SK-N-SH (cell line): ENCODE data around the gene ONECUT1. TPM values are rescaled to one million over a fixed set of nuclear protein-coding genes. Genes with fewer than 3 reads are reported as not detected.

Experiments
- CTCF ChIA-PET: fragments of 300-600, 350-600 bp; formaldehyde crosslinking; extraction: SDS; loops from one replicate; lab custom pipeline; 2021; lab: Yijun Ruan, JAX
- POLR2A ChIA-PET: fragments of 350-600 bp; sonication (Branson Sonifier 250); formaldehyde crosslinking; extraction: SDS; loops from one replicate; lab custom pipeline; 2020; ENCODE audit warnings: antibody characterized with exemption, inconsistent platforms; lab: Yijun Ruan, JAX
- DNase-seq: peaks from one replicate; pipeline ENCODE4 v3.0.0; 2012
- H2AFZ ChIP-seq: fragments of 200-600 bp; sonication (generic); 2 replicates; pipeline ENCODE4 v1.8.1; 2016; ENCODE audit warnings: antibody characterized with exemption, mild to moderate bottlenecking, low read depth
- H3F3A ChIP-seq: fragments of 200-600 bp; sonication (generic); replicated peaks from 2 replicates; pipeline ENCODE3; 2016; ENCODE audit warnings: antibody characterized with exemption, mild to moderate bottlenecking; ENCODE audit not compliant: insufficient read depth
- H3K27ac ChIP-seq, 2 experiments: fragments of 200-500 bp in 1 of 2; fragments of 200-600 bp in 1 of 2; sonication (Bioruptor generic) in 1 of 2; sonication (generic), shearing (Covaris generic) in 1 of 2; 2 replicates each; pipeline versions ENCODE4 v1.5.1 to v1.6.1; 2014 to 2016; ENCODE audit warnings: low read depth in 2 of 2, inconsistent platforms in 1 of 2, low read length in 1 of 2, mild to moderate bottlenecking in 1 of 2, mixed read lengths in 1 of 2
- H3K27me3 ChIP-seq: fragments of 200-600 bp; sonication (generic), shearing (Covaris generic); 2 replicates; pipeline ENCODE4 v1.6.1; 2016; ENCODE audit warnings: mixed run types; ENCODE audit not compliant: insufficient read depth
- H3K36me3 ChIP-seq, 2 experiments: fragments of 200-500 bp in 1 of 2; fragments of 200-600 bp in 1 of 2; sonication (Bioruptor generic) in 1 of 2; sonication (generic) in 1 of 2; replicated peaks in 1 of 2; 2 replicates each; pipeline versions ENCODE3 to v1.5.1; 2014 to 2016; ENCODE audit warnings: low read length in 1 of 2, mild to moderate bottlenecking in 1 of 2; ENCODE audit not compliant: insufficient read depth in 2 of 2, control insufficient read depth in 1 of 2
- H3K4me1 ChIP-seq, 2 experiments: fragments of 200-500 bp in 1 of 2; fragments of 200-600 bp in 1 of 2; sonication (Bioruptor generic) in 1 of 2; sonication (generic), shearing (Covaris generic) in 1 of 2; 2 replicates each; pipeline versions ENCODE4 v1.5.1 to v1.6.1; 2014 to 2016; ENCODE audit warnings: low read depth in 1 of 2, low read length in 1 of 2, mixed run types in 1 of 2; ENCODE audit not compliant: insufficient read depth in 2 of 2, control insufficient read depth in 1 of 2
- H3K4me2 ChIP-seq: fragments of 200-600 bp; sonication (generic), shearing (Covaris generic); 2 replicates; pipeline ENCODE4 v1.6.1; 2017; ENCODE audit warnings: mixed run types
- H3K4me3 ChIP-seq, 2 experiments: fragments of 200-500 bp in 1 of 2; fragments of 200-600 bp in 1 of 2; sonication (Bioruptor generic) in 1 of 2; sonication (generic), shearing (Covaris generic) in 1 of 2; 2 replicates each; pipeline versions ENCODE4 v1.5.1 to v1.8.1; 2014 to 2016; ENCODE audit warnings: low read depth in 2 of 2, inconsistent platforms in 1 of 2, low read length in 1 of 2, mild to moderate bottlenecking in 1 of 2, mixed read lengths in 1 of 2, moderate library complexity in 1 of 2
- H3K79me2 ChIP-seq: fragments of 200-600 bp; sonication (generic); 2 replicates; pipeline ENCODE4 v1.8.1; 2017; ENCODE audit warnings: mild to moderate bottlenecking; ENCODE audit not compliant: insufficient read depth
- H3K9ac ChIP-seq: fragments of 200-600 bp; sonication (generic); 2 replicates; pipeline ENCODE4 v1.6.1; 2017; ENCODE audit warnings: mixed run types
- H3K9me2 ChIP-seq: fragments of 200-600 bp; sonication (generic); 2 replicates; pipeline ENCODE4 v1.6.1; 2017; ENCODE audit warnings: mixed run types
- H3K9me3 ChIP-seq: fragments of 200-600 bp; sonication (generic); 2 replicates; pipeline ENCODE4 v1.6.1; 2017; ENCODE audit warnings: mixed run types, mild to moderate bottlenecking, moderate library complexity
- H4K20me1 ChIP-seq: fragments of 200-600 bp; sonication (generic); 2 replicates; pipeline ENCODE4 v1.6.1; 2017; ENCODE audit warnings: mild to moderate bottlenecking, mixed run types; ENCODE audit not compliant: insufficient read depth
- CTCF ChIP-seq: fragments of 200-600 bp; sonication (generic); IDR thresholded peaks from 2 replicates; pipeline ENCODE4 v1.6.1; 2017; ENCODE audit warnings: antibody characterized with exemption, mild to moderate bottlenecking, moderate library complexity
- MEF2A ChIP-seq: IDR thresholded peaks from 2 replicates; pipeline ENCODE4 v1.4.0; 2012; ENCODE audit warnings: low read depth, borderline replicate concordance
- PBX3 ChIP-seq: IDR thresholded peaks from 2 replicates; pipeline ENCODE4; 2012
- RAD21 ChIP-seq: IDR thresholded peaks from 2 replicates; pipeline ENCODE4 v1.6.1; 2012; ENCODE audit warnings: mild to moderate bottlenecking, low read length
- RXRA ChIP-seq: IDR thresholded peaks from 2 replicates; pipeline ENCODE4 v1.4.0; 2012; ENCODE audit warnings: low read depth, mild to moderate bottlenecking, borderline replicate concordance
- TEAD4 ChIP-seq: IDR thresholded peaks from 2 replicates; pipeline ENCODE4 v1.4.0; 2012; ENCODE audit warnings: mild to moderate bottlenecking, borderline replicate concordance; ENCODE audit not compliant: insufficient read depth
- USF2 ChIP-seq: fragments of 150-350 bp; IDR thresholded peaks from 2 replicates; pipeline ENCODE4 v1.6.1; 2017; ENCODE audit warnings: antibody characterized with exemption, low read length, low read depth, borderline replicate concordance
- WGBS: methylation state at CpG from one replicate; pipeline ENCODE4 v1.1.6; 2017; ENCODE audit warnings: low lambda C conversion rate; 5-methylcytosine and 5-hydroxymethylcytosine counted together
- polyA plus RNA-seq, 3 experiments: library from polyadenylated mRNA; depleted of rRNA; stranded (reverse); fragments of >200 nt; gene quantifications; 2 replicates each; pipeline ENCODE4 v1.2.3, GENCODE V29; 2012

The ONECUT1 gene
- polyA plus RNA-seq, 1 of the 3 experiments (the other 2 are of a cell fraction): not detected

GRCh38 chr15:52802110-52802509, 12.0 kb upstream of the ONECUT1 start (continued):
- no peak for TF ChIP-seq CTCF
- no peak for TF ChIP-seq RXRA
- TF ChIP-seq RAD21: no peak
- no peak for TF ChIP-seq TEAD4
- no peak for TF ChIP-seq MEF2A

GRCh38 chr15:52801748-52802085, 11.6 kb upstream of the ONECUT1 start:
- no peak overlapping the region for H3K9ac ChIP-seq
- no peaks in the 10 kb centered on the region for H3K79me2 ChIP-seq
- no peaks in the 10 kb centered on the region for H3F3A ChIP-seq
- no peaks in the 10 kb centered on the region for H3K9me2 ChIP-seq
- ChIA-PET CTCF (interaction anchor here (1.4 kb wide), 1 partner anchor 18 kb away, joined by 5 read pairs; no protein-coding TSS in a partner anchor), POLR2A (no interaction called here)
- TF ChIP-seq PBX3: no peak
- TF ChIP-seq CTCF: no peak
- no peak for TF ChIP-seq USF2
- H3K4me1 ChIP-seq: no peaks in the 10 kb centered on the region; a peak in 2 of 4 replicates
- no peaks in the 10 kb centered on the region for H3K9me3 ChIP-seq
- DNase-seq: no peak
- H4K20me1 ChIP-seq: no peaks in the 10 kb centered on the region
- whole genome bisulfite sequencing: 49% methylated on average over 10 of the region's 14 CpGs
- no peak overlapping the region for H3K27ac ChIP-seq
- no peaks in the 10 kb centered on the region for H3K36me3 ChIP-seq
- H3K4me3 ChIP-seq: no peak overlapping the region
- peaks cover 97% of the 10 kb centered on the region for H3K27me3 ChIP-seq
- H3K4me2 ChIP-seq: no peak overlapping the region
- no peak overlapping the region for H2AFZ ChIP-seq
